ENCODE measurements around the gene CUL2.
A peak's percentile ranks its signal among the peaks of the same experiment; 100 is the strongest.
"Not testable (repeated sequence)": the region's sequence is repeated elsewhere in the genome, so short reads cannot be mapped to it uniquely, and the experiment has no call there.

The CUL2 gene

DNA sequence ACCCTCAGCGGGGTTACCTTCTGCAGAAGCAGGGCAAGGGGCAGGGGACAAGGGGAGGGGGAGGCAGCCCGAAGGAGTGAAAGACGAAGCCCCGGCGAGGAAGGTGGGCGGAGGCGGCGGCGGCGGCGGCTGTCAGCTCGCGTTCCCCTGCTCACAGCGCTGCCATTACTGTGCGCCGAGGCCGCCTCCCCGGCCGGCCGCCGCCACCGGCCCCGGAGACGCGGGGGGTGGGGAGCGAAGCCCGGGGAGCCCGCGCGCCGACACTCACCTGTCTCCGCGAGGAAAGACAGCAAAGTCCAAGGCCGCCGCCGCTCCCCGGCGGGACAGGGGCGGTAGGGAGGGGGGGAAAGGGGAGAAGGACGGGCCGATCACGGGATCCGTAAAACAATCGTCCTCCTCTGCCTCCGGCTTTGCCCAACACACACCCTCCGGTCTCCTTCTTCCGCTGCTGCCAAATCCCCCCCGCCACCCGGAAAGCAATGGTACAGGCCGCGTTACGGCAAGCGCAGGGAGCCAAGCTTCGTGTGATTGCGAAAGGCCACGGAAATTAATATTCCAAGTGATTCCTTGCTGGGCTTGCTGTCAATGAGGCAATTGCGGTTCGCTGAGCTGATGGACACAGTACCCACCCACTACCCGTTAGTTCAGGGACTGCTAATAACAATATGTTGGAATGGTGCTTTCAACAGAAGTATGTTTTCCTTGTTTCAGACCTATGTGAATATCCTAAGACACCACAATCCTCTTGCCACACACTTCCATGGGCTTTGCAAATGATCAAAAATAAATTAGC, at the start of gene CUL2:
TSS of gene CUL2 (minus strand) at position 180 of the 793 bp plus-strand sequence. CDS start 19,024 bp downstream, outside the sequence.
- peak; percentile 89 to 95 for DNase-seq

DNA sequence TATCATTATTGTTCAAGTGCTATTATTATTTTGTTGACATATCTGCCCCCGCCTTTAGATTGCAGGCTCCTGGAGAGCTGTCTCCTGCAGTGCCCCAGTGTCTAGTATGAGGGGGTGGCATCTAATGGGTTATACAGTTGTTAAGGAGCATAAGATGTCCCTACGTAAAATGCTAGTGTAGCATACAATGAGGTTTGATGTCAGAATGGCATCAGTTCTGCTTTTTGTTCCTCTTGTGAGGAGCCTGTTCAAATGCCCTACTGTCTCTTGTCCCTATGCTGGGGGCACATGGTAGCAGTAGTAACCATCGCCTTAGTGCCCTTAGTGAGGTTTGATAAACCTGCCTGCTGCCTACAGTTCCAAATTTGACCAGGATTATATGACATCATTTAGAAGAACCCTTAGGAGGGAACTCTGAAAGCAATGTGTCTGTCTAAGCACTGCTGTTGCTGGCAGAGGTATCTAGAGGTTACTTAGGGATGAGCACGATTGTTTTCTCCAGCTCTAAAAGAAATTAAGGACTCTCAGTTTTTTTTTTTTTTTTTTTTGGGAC, 46.2 kb upstream of the CUL2 start:
- DNase-seq = peak in 1 of 2 donors; percentile 28

GRCh38 chr10:35135861-35136260, 45.7 kb upstream of the CUL2 start:
- DNase-seq = peak in 1 of 2 donors; percentile 38

DNA sequence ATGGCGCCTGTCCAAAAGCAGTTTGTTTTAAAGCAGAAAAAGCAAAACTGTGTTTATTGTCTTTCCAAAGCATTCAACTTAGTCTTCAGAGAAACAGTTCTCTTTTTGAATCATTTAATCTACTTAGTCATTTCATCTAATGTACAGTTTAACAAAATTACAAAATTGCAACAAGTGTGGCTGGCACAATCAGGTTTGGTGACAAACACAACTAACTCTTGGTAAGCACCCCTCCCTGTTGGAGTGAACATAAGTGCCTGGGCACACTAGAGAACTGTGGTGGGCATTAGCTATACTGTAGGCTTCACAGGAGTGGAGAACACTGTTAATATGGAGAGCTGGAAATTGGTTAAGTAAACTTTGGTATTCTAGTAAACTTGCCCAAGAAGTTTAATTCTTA, 43.4 kb upstream of the CUL2 start:
- no peak for DNase-seq

- DNase-seq = no peak
These were observed 42.6 kb upstream of the CUL2 start for GRCh38 chr10:35132727-35133126.

DNA sequence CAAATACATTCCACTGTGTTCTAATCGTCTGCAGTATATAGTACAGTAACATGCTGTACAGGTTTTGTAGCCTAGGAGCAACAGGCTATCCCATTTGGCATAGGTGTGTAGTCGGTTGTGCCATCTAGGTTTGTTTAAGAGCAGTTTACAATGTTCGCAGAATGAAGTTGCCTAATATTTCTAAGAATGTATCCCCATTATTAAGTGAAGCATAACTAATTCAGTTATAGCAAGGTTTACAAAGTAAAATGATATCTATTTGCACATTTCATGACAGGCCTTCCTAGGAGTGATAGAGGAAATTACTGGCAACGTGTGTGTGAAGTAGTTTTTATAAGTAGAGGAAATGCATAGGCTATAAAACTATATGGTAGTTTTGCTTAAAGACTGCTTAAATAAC, 40.5 kb upstream of the CUL2 start:
- no peak for DNase-seq

DNA sequence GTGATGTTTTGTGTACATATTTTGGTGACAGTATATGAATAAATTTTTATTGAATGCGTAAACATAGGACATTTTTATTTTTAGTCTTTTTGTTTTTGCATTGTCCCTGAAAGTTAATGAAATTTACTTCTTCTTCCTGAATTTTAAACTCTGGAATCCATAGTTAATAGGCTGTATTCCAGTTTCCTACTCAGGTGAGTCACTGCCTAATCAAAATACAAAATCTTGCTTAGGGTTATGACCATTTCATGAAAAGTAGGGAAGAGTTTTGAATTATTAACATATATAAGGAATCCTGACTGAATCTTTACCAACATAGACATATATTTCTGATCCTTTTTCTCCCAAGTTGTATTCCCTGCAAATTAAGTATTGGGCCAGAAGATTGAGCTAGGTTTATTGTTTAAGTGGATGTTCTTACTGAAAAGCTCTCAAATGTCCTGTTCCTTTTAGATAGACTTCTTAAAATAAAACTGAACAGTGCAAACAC, 39.1 kb upstream of the CUL2 start:
- DNase-seq = no peak

DNA sequence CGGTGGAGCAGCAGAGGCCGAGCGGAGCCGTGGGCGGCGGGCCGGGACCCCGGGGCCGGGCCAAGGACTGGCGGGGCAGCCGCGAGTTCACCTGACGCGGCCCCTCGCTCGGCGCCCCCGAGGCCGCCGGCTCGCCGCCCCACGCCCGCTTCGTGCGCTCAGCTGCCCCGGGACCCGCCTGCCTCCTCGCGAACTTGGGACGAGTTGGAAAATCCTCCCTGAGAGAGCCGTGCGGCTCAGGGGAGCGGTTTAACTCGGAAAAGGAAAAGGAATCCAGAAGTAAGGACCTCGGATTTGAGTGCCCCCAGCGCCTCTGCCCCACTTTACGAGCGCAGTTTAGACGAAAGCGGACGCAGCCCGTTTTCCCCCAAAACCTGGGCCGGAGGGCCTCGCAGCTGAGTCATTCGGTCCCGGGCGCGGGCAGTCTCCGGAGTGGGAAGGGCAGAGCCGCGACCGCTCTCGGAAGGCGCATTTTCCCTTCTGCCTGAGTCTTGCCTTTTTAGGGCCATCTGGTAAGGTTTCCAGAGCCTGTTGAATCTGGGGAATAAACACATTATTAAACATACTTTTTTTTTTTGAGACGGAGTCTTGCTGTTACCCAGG, 37.2 kb upstream of the CUL2 start:
- peak; percentile 58 to 63 for DNase-seq

DNA sequence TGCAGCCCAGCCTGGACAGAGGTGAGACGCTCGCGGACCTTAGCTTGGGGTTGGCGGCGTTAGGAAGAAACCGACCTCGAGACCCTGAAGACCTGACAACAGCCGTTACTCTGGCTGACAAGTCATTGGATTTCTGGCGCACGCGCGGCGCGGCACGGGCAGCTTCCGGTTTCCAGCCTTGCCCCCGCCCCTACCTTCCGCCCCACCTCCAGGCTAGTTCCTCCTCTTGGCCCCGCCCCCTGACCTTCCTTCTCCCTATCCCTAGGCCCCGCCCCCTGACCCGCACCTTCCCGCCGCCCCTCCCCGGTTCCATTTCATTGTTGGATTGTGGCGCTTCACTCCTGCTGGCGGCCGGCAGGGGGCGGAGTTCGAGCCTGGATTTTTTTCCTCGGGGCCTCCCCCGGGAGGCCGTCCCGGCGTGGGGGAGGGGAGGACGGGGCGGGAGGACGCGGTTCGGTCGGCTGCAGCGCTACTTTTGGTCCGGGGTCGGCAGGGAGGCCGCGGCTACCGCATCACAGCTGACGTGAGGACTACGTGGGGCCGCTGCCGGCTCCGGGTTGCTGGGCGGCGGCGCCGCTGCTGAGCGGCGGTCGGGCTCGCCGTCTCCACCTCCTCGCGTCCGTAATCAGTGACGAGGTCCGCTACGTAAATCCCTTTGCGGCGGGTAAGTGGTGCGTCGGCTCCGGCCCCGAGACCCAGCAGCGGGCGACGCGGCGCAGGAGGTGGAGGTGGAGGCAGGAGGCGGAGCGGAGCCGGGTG, 36.6 kb upstream of the CUL2 start, which contains the start of gene CREM:
TSS of gene CREM (plus strand) at position 317 of the 759 bp plus-strand sequence. CDS start 10,990 bp downstream, outside the sequence.
- DNase-seq = peak; percentile 98

GRCh38 chr10:35126062-35126529, 36.0 kb upstream of the CUL2 start:
- no peak for DNase-seq

DNA sequence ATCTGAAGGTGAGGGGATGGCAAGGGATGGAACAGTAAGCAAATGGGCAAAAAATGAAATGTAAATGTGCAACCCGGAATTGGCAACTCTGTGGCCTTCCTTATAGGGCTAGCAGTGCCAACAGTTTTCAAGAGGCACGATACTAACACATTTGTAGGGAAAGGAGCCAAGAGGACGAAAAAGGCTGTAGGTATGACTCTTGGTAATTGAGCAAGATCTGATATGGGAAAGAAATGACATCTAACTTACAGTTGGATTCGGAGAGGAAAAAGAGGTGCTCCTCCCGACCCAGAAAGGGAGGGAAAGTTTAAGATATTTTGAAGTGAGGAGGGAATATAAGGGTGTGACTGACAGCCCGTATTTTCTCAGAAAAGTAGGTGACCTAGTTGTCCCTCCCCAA, 34.4 kb upstream of the CUL2 start:
- no peak for DNase-seq

DNA sequence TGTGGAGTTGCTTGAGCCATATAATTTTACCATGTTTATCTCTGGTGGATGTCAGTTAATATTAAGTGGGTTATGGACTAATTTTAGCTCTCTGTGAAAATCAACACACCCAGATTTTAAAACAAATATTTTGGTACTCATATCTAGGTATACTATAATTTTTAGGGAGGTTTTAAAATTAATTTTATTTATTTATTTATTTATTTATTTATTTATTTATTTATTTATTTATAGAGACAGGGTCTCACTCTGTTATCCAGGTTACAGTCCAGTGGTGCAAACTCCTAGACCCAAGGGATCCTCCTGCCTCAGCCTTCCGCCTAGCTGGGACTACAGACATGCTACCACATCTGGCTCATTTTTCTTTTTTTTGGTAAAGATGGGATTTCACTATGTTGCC, 29.2 kb upstream of the CUL2 start:
- no peak for DNase-seq

DNA sequence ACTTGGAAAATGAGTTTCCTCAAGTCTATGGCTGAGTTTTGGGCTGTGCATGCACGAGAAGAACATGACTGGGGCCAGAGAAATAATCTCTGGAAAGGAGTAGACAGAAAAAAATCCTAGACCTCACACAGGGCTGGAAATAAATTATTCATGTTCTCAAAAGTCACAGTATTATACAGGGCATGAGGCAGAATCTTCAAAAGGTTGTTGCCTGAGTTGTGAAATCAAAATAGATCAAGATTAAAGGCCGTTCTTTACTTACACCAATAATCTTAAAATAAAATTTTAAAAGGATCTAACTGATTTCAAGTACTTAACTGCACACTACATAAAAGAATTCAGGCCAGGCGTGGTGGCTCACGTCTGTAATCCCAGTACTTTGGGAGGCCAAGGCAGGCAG, 22.4 kb upstream of the CUL2 start:
- no peak for DNase-seq

- DNase-seq = no peak
These were observed 13.7 kb upstream of the CUL2 start for GRCh38 chr10:35103882-35104281.

GRCh38 chr10:35097510-35097909, 7.4 kb upstream of the CUL2 start:
- DNase-seq = no peak

GRCh38 chr10:35096312-35096711, 6.2 kb upstream of the CUL2 start:
- no peak for DNase-seq

GRCh38 chr10:35092851-35093250, 2.7 kb upstream of the CUL2 start:
- peak in 1 of 2 donors; percentile 13 for DNase-seq

DNA sequence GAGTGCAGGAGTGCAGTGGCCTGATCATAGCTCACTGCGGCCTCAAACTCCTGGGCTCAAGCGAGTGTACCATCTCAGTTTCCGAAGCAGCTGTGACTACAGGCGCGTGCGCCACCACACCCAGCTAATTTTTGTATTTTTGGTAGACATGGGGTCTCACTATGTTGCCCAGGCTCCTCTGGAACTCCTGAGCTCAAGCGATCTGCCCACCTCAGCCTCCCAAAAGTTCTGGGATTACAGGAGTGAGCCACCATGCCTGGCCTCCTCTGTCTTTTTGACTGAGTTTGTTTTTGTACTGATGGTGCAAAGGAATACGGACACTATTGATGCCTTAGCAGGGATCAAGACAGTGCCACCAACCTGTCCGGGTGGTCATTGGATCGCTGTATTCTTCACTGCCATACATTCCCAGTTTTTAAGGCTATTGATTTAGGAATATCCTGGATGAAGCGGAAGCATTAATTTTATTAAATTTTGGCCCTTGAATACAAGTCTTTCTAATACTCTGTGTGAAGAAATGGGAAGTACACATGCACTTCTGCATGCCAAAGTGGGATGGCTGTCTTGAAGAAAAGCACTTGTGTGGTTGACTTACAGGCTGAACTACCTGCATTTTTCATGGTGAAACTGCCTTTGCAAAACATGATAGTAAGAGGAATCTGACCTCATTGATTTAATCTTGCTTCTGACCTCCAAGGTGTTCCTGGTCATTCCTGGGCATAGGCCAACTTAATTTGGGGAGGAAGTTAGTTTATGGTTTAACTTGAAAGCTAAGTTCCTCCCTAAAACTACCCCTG, 2.1 kb upstream of the CUL2 start:
- DNase-seq = no peak

DNA sequence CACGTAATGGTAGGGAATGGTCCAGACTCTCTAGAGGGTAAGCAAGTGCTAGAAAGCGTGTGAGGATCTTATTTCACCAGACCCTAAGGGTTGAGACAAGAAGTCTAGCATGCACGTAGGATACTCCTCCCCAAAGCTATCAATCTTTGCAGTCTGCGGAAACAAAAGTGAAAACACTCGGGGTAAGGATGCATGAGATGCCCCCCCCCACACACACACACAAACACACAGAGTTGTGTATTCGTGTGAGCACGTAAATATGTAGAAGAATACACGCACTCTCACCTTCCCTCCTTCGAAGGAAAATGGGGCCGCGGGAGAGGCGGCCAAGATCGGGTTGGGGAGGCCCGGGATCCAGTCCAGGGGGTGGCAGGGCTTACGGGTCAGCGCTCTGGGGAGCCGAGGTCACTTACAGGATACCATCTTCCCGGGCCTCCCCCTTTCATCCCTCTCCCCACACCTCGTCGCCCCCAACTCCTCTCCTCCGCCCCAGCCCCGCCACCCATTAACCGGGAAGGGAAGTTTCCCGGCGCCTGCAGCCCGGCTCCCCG, 455 bp downstream of the CUL2 start:
- peak; percentile 2 to 27 for DNase-seq

GRCh38 chr10:35083242-35083641, 6.9 kb downstream of the CUL2 start:
- DNase-seq = no peak

DNA sequence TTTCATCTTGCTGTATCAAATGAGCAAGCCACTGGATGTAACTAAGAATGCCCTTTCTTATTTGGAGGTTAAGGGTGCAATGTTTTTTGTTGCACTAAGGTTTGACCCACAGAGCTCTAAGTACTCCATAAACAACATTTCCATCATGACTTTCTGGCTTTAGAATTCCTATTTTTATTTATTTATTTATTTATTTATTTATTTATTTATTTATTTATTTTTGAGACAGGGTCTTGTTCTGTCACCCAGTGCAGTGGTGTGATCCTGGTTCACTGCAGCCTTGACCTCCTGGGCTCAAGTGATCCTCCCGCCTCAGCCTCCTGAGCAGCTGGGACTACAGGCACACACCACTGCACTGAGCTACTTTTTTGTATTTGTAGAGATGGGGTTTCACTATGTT, 9.9 kb downstream of the CUL2 start:
- DNase-seq = not testable (repeated sequence)

- DNase-seq = no peak
These were observed 10.4 kb downstream of the CUL2 start for GRCh38 chr10:35079763-35080162.

Data from CD4-positive, alpha-beta T cell treated with Interleukin-1 beta for 1 hour (primary cell).